Astrocyte of the hippocampus (primary cell): ENCODE measurements around the gene CPM.

Experiments used
- DNase-seq: peaks from one replicate; pipeline ENCODE4 v3.0.0; 2011; ENCODE audit warnings: low read depth, low spot score

The CPM gene

DNA sequence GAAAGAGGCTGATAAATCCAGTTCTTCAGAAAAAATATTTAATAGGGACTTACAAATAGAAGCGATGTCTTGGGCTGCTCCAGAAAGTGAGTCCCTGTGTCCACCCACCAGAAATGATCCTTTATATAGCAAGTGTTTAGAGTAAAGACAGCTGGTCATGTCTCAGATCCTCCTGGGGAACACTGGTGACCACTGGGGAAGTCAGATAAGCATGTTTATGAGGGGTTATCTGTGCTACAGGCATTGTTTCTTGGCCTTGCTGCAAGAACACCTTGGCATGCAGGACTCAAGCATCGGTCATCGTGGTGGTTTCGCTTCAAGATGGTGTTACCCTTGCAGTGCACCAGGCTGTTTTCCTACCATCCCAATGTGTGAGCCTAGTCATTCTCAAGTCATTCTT is 27.2 kb downstream of the CPM start:
- no peak for DNase-seq

- no peak for DNase-seq
Measured at GRCh38 chr12:68904351-68904962, 28.5 kb downstream of the CPM start.

DNA sequence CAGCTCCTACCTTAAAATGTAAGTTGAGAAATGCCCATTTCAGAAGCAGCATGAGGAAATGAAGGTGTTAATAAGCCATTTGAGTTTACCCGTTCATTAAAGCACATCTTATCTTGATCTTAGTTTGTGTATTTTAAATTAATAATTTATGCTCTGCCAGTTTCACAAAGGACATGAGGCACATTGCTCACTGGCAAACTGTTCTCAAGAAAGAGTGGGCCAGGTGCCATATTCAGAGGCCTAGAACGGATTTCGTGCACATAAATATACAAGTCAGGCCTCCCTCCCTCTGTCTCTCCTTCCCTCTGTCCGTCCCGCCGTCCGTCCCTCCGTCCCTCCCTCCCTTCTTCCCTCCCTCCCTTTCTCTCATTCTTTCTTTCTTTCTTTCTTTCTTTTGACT is 29.5 kb downstream of the CPM start:
- no peak for DNase-seq

DNA sequence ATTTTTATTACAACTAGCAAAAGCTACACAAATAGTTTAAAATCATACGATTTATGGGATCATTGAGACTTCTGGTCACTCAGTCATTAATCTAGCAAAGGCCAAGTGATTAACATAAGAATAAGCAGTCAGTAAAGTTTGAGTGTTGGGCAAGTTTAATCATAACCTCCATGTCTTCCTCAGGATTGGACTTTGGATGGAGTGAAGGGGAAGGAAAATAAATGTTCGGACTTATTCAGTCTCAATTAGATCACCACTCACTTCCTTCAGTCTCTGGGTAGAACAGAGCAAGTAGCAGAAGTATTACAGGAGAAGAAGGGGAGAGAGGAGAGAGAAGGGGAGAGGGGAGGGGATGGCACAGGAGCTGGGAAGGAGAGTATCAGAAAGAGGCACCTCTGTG is 31.4 kb downstream of the CPM start:
- DNase-seq, result no peak

DNA sequence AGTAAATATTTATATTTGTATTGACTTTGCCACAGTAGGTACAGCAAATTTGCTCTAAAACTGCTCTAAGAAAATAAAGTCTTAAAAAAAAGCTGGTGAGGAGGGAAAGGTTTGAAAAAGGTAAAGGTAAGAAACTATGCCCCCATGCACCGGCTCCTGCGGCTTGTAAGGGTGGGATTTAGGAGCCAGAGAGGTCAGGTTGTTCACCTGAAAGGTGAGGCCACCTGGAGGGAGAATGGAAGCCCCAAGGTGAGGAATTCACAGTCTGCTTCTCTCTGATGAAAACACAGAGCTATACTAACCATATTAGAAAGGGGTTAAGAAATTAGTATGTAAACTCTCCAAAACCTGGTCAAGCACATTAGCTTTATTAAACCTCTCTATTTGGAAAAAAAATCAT is 31.8 kb downstream of the CPM start:
- no peak for DNase-seq

DNA sequence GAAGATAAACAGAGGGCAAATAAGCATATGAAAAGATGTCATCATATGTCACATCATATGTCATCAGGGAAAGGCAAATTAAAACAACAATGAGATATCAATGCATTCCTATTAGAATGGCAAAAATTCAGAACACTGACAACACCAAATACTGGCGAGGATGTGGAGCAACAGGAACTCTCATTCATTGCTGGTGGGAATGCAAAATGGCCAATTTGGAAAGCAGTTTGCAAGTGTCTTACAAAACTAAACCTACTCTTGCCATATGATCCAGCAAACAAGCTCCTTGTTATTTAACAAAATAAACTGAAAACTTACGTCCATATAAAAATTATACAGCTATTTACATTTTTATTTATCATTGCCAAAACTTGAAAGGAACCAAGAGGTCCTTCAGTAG is 32.7 kb downstream of the CPM start:
- DNase-seq, result no peak

GRCh38 chr12:68899251-68899771 is 33.7 kb downstream of the CPM start:
- DNase-seq, result peak; percentile 87

DNA sequence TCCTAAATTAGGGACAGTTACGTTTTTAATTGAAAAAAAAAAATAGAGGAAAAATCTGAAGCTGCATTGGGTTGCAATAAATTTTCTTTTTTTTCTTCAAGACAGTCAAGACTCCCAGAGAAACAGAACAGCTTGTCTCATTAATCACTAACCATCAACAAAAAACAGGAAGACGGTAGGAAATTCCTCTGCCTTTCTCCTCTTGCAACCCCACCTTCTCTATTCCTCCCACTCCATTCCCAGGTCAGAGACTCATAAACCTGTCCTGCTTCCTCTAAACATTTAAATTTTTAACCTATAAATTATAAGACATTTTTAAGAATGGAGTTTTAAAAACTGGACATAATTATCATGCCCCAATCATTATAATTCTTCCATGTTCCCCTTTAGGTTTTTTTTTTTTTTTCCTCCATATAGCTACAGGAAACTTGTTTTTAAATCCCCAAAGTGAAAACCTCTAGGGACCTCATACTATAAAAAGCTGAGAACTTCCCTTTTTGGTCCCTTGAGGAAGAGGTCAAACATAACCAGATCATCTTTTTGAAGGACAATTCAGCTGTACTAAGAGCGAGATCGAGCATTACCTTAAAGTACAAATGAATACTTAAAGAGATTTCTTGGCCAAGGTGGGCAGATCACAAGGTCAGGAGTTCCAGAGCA is 36.0 kb downstream of the CPM start:
- DNase-seq, result no peak

DNA sequence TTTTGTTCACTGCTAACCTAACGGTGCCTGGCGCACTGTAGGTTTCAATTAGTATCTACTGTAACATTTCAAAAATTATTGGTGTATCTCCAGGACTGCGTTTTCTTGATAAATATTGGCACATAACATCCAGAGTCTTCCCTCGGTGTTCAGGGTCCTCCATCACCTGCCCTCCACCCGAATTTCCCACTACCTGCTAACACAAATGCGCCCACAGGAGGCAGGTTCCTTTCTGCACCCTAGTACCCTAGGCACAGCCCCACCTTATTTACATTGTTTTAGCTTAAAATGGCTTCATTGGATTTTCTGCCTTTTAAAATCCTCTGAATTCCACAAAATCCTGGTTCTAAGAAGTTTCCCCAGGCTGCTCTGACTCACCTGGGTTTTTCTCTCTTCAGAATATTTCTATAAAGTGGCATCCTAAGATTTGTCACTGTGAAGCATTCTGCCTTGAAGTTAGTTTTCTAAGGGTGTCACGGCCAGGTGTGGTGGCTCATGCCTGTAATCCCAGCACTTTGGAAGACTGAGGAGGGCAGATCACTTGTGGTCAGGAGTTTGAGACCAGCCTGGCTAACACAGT is 38.6 kb downstream of the CPM start:
- DNase-seq, result no peak

DNA sequence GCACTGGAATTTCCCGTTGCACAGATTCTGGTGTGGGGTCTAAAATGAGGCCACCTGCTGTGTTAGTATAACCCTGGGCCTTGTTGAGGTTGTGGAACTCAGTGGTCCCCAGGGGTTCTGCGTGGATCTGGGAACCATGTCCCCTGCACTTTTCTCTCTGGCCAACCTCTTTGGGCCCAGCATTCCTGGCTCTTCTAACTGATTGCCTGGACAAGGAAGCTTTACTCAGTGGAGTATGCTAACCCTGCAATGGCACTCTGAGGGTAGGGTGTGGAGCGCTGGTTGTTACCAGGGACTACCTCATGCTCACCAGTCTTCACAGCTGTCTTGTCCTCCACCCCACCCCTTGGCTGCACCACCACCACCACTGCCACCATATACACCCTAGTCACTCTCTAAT is 39.2 kb downstream of the CPM start:
- DNase-seq, result no peak

DNA sequence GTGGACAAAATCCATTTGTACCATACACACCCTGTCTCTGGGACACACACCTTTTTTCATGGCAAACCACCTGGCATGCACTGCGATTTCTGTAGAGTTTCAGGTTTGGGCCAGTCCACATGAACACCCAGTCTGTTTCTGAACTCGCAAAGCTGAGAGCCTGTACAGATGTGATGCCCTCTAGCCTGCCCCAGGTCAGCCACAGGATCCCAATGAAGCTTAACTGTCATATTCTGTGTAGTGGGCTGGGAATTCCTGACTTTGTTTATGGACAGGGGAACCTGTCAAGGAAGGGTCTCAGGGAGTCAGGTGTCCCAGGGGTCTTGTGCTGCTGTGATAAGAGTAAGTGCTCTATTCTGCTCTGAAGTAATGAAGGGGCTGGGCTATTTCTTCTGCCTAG is 39.8 kb downstream of the CPM start:
- DNase-seq, result no peak

- no peak for DNase-seq
Measured at GRCh38 chr12:68891141-68891540, 41.8 kb downstream of the CPM start.

- no peak for DNase-seq
Measured at GRCh38 chr12:68890701-68891113, 42.3 kb downstream of the CPM start.

- DNase-seq, result no peak
Measured at GRCh38 chr12:68888243-68888642, 44.7 kb downstream of the CPM start.

GRCh38 chr12:68887641-68888040 is 45.3 kb downstream of the CPM start:
- no peak for DNase-seq

DNA sequence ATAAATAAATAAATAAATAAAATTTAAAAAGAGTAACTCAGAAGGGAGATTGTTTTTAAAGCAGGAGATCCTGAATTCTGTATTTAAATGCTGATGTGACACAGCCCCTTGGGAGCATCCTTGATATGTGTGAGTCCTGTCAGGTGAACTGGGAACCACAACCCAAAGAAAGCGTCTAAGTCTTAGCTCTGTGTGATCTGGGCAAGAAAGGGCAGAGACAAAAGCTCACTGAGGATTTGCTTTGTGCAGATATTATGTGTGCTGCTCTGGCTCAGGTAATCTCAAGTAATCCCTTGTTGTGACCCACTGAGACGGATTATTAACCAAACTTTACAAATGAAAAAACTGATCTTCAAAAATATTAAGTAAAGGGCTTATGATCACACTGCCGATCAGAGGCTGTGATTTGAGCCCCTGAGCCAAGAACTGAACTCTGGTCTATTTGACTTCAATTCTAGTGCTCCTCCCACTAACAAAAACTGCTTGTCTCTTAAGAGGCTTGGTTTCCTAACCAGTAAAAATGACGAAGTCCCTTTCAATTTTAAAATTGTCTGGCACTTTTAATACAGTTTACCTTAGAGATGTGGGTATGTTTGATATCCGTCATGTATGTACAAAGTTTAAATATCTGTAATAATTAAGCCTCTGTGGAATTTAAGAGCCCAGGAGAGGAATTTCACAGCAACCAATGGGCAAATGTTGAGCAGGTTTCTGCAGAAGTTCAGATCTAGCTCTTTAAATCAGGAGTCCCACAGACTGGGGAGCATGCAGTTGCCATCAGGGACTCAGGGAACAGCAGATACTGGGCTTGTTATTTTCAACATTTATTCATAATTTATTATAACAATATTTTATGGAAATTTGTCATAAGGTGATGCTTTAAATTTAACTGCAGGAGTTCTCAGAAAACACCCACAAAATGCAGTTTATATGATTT is 46.1 kb downstream of the CPM start:
- no peak for DNase-seq

GRCh38 chr12:68885381-68885780 is 47.6 kb downstream of the CPM start:
- DNase-seq, result no peak

GRCh38 chr12:68884251-68884650 is 48.7 kb downstream of the CPM start:
- no peak for DNase-seq

DNA sequence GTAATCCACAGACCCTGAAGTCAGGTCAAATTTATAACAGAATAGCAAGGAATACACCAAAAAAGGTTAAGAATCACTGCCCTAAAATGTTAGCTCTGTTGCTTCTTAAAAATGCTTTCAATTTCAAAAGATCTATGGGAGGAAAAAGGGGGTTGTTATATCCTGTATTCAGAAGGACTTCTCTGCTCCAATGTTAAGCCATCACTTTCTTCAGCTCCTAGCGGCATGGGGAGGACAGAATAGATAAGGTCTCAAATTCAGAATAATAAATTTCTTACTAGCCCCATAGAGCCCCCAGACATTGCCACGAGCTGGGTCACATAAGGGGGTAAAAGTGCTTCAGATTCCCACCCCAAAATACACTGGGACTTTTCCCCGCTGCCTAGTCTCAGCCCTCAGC is 49.8 kb downstream of the CPM start:
- DNase-seq, result no peak

- DNase-seq, result no peak
Measured at GRCh38 chr12:68882251-68882964, 50.6 kb downstream of the CPM start.

DNA sequence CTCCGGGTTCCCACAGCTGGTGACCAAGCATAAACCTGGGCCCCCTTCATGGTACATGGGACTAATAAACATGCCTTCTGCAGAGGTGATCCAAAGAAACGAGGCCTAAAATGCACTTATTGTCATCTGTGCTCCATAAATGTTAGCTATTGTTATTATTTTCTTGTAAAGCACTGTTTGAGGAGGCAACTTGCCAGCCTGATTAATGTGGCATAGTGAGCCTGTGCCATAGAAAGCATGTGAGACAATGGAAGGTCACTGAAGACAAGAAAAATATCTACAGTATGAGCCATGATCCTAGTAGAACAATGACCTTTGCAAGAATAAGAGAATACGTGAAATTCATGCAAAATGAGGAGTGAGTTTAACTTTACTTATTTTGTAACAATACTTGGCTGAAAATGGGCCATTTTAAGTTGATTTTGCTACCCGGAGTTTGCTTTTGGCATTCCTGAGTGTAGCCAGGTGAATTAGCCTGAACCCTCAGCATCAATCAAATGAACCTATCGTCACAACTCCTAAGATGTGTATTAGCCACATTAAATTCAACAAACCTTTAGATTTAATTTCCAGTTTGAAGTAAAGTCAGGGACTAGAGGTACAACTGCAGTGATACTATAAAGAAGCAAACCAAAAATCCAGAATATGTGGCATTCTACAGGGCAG is 52.2 kb downstream of the CPM start:
- DNase-seq, result peak; percentile 19
